ENCODE data around the gene BICRAL.
A peak's percentile ranks its signal among the peaks of the same experiment; 100 is the strongest.
"Not testable (repeated sequence)": the region's sequence is repeated elsewhere in the genome, so short reads cannot be mapped to it uniquely, and the experiment has no call there.

Gene BICRAL, protein sequence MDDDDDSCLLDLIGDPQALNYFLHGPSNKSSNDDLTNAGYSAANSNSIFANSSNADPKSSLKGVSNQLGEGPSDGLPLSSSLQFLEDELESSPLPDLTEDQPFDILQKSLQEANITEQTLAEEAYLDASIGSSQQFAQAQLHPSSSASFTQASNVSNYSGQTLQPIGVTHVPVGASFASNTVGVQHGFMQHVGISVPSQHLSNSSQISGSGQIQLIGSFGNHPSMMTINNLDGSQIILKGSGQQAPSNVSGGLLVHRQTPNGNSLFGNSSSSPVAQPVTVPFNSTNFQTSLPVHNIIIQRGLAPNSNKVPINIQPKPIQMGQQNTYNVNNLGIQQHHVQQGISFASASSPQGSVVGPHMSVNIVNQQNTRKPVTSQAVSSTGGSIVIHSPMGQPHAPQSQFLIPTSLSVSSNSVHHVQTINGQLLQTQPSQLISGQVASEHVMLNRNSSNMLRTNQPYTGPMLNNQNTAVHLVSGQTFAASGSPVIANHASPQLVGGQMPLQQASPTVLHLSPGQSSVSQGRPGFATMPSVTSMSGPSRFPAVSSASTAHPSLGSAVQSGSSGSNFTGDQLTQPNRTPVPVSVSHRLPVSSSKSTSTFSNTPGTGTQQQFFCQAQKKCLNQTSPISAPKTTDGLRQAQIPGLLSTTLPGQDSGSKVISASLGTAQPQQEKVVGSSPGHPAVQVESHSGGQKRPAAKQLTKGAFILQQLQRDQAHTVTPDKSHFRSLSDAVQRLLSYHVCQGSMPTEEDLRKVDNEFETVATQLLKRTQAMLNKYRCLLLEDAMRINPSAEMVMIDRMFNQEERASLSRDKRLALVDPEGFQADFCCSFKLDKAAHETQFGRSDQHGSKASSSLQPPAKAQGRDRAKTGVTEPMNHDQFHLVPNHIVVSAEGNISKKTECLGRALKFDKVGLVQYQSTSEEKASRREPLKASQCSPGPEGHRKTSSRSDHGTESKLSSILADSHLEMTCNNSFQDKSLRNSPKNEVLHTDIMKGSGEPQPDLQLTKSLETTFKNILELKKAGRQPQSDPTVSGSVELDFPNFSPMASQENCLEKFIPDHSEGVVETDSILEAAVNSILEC

DNA sequence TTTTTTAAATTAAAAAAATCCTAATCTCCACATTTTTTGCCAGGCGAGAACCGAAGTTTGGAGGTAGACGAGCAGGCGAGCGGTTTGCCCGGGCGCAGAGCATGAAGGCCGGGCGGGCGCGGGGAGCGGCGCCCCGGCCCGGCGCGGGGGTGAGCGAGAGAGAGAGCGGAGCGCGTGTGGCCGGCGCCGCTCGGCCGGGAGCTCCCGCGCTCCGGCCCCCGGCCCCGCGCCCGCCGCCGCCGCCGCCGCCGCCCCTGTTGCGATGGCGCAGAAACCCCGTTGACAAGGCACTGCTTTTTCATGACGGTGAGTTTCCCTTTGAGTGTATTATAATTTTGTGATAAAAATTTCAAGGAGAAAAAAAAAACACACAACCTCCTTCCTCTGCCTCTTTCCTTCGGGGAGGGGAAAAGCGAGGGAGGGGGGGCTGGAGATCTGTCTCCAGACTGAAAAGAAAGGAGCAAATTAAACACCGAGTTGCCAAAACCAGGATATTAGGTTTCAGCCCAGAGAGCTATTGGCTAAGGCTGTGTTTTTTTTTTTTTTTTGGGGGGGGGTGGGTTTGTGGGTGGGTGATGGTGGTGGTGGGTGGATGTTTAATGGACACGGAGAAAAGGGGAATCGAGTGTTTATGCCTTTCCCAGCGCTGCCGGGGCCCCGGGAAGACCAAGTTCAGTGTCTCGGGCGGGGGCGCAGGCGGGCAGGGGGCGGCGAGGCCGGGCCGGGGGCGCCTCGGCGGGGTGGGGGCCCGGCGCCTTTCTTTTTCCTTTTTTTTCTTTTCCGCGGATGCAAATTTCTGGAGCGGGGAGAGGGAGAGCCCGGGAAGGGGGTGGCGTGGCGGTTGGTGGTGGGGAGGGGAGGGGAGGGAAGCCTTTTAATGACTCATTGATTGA, at the start of gene BICRAL:
TSS of gene BICRAL (plus strand) at position 257 of the 893 bp plus-strand sequence. CDS start 39,971 bp downstream, outside the sequence.
- DNase-seq = peak; percentile 81

GRCh38 chr6:42733867-42734481, 47.9 kb upstream of the BICRAL start:
- DNase-seq = not testable (repeated sequence)

DNA sequence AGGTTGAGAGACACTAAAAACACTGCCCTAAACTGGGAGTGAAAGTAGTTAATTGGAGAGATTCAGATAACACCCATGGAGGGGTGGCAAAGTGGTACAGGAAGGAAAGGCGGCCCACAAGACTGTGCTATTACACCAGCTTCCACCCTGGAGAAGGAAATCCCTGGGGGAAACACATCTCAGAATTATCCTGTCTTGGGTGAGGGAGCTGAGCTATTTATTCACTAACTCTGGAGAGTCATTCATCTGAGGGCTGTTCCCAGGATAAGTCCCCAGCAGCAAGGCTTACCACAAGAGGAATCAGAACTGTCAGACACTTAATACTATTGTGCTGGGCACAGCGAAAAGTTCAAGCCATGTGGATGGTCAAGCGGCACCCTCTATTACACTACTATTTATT, 45.9 kb upstream of the BICRAL start:
- DNase-seq = no peak

- DNase-seq = no peak
Observed at GRCh38 chr6:42740725-42741124, 41.1 kb upstream of the BICRAL start.

GRCh38 chr6:42742116-42742894, 39.5 kb upstream of the BICRAL start:
- no peak for DNase-seq

- no peak for DNase-seq
Observed at GRCh38 chr6:42744351-42744893, 37.4 kb upstream of the BICRAL start.

GRCh38 chr6:42745083-42745639, 36.7 kb upstream of the BICRAL start:
- DNase-seq = peak; percentile 51

DNA sequence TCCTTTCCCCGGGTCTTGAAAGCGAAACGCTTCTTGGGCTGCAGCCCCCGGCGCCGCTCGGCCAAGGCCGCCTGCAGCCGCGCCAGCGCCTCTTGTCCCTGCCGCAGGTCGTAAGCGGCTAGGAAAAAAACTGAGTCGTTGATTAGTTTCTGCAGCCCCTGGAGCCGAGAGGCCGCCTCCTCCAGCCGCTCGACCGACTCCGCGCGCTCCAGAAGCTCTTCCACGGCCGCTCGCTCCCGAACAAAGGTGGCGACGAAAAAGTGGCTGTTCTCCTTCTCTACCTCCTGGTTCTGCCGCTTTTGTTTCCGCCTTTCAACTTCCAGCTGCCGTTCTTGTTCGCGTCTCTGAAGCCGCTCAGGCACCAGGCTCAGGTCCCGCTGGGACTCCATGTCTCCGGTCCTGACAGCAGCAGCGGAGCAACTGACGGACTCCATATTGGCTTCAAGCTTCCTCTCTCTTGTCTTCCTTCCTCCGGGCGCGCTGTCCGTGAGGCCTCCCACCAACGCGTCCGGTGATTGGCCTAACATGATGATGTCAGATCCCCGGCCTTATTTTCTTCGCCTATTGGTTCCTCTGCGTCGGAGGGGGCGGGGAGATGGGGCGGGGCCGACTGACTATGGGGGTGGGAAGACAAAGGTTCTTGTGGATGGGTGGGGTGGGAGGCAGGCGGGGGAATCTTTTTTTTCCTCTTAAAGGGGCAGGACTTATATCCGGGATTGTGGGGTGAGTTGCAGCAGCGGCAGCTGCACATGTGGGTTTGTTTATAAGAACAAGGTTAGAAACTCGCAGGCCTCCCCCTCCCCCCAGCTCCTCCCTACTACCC, 36.0 kb upstream of the BICRAL start, which contains the start of gene TBCC:
TSS of gene TBCC (minus strand) at position 464 of the 823 bp plus-strand sequence. CDS start at position 434, 30 bp downstream.
- peak; percentile 99 for DNase-seq

DNA sequence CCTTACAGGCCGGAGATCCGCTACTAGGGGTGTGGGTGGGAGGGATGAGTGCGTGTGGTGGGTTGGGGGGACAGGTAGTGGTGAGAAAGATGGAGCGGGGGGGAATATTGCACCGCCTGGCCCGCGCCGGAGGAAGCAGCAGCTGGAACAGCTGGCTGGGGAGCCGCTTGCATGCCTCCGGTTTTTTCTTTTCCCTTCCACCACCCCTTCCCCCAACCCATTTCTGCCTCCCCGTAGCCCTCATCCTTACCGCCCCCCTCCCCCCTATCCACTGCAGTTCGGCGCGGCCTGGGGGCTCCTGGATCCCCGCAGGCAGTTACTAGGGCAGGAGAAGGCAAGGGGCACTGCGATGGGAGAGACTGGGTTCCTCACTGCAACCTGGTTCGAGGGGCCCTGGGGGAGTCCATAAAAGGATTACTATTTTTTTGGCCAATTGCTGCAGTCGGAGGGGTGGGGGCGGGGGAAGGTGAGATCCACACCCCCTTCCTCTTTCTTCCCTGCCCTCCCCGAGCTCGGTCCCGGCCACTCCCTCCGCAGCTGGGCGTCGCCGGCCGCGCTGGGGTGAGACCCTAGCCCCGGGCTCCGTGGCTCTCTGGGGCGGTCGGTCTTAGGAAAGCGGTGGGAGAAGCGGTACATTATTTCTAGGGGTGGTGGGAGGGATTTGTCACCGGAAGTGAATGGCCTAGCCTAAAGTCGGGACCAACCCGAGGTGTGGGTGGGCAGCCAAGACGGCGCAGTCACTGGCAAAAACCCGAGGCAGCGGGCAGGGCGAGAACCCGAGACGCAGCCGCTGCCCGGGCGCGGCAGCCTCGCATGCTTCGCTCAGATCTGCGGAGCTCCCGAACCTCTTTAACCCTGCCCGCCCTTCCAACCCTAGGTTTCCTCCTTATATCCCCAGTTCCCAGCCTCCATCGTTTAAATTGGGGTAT, 35.1 kb upstream of the BICRAL start:
- peak; percentile 94 for DNase-seq

DNA sequence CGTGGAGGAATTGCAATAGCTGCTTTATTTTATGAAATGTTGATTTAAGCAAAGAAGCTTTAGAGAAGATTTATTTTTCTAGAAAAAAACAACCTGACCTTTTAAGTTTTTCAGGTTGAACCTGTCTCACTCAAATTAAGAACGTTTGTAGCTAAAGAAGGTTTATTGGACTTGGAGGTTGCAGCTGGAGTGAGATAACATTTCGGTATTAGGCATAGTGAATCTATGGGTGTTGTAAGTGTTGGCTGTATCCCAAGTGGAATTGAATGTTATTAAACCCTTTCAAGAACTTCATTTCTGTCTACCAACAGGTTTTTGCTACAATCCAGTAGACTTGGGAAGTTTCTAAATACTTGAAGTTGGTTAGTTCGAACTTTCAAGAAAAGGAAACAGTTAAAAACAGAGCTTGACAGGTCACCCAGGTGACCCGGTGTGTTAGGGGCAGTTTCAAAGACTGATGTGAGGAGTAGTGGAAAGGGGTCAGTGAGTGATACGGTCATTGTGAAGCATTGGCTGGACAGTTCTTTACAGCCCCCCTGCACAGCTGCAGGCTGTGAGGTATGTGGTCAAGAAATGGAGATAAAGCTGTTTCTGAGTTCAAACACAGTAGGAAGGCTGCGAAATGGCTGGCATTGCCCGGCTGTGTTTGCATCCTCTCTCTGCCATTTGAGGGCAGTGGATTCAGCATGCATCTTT, 33.5 kb upstream of the BICRAL start:
- DNase-seq = no peak

GRCh38 chr6:42751055-42751454, 30.8 kb upstream of the BICRAL start:
- no peak for DNase-seq

GRCh38 chr6:42754759-42755158, 27.1 kb upstream of the BICRAL start:
- no peak for DNase-seq

GRCh38 chr6:42756722-42757121, 25.1 kb upstream of the BICRAL start:
- DNase-seq = no peak

GRCh38 chr6:42758756-42759430, 23.0 kb upstream of the BICRAL start:
- DNase-seq = no peak

GRCh38 chr6:42761287-42762067, 20.4 kb upstream of the BICRAL start:
- DNase-seq = no peak

- DNase-seq = no peak
Observed at GRCh38 chr6:42762426-42762859, 19.4 kb upstream of the BICRAL start.

Measured in left hindlimb (tissue), 1 donor.